GM12873 (cell line): ENCODE measurements around the gene KCTD15.

ENCODE experiments used
- TF ChIP-seq, protein P1 (sequence below): IDR thresholded peaks from 2 replicates; pipeline ENCODE4 v1.5.1; 2012; ENCODE audit warnings: low read depth, mild to moderate bottlenecking, moderate library complexity, low read length, control low read depth; ENCODE audit not compliant: insufficient read depth; ENCODE audit errors: missing control alignments

Gene KCTD15

DNA sequence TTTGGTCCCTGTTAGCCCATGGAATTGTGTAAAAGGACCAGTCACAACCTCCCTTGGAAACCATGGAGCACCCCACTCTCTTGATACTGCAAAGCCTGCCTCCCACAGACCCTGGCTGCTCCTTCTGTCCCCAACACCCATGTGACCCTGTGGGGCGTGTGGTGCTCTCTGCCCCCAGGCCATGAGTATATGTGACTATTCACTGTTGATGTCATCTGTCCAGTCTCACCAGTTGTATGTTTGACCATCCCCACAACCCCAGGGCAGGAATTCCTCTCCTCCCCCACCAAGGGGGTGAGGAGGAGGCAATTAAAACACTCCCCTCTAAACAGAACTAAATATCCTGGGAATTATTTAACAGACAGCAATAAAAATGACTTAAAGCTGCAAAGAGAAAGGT is 35.2 kb downstream of the KCTD15 start:
- TF ChIP-seq, protein P1, sequence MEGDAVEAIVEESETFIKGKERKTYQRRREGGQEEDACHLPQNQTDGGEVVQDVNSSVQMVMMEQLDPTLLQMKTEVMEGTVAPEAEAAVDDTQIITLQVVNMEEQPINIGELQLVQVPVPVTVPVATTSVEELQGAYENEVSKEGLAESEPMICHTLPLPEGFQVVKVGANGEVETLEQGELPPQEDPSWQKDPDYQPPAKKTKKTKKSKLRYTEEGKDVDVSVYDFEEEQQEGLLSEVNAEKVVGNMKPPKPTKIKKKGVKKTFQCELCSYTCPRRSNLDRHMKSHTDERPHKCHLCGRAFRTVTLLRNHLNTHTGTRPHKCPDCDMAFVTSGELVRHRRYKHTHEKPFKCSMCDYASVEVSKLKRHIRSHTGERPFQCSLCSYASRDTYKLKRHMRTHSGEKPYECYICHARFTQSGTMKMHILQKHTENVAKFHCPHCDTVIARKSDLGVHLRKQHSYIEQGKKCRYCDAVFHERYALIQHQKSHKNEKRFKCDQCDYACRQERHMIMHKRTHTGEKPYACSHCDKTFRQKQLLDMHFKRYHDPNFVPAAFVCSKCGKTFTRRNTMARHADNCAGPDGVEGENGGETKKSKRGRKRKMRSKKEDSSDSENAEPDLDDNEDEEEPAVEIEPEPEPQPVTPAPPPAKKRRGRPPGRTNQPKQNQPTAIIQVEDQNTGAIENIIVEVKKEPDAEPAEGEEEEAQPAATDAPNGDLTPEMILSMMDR = no peak

DNA sequence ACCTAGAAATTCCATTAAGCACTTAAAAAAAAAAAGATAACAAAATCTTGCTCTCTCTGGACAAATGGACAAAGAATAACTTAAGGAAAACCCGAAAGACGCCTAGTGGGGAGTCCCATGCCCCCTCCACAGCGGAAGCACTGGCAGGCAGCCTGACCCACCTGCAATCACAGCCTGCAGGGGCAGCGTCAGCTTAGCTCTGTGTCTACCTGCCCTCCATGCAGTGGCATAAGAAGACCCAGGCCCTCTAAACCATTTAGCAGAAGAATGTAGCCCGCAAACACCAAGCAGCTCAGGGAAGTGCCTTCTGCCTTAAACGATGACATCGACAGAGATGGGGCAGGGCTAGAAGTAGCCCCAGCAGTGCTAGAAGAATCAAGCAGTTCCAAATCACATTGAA is 36.0 kb downstream of the KCTD15 start:
- TF ChIP-seq, protein P1 = no peak

DNA sequence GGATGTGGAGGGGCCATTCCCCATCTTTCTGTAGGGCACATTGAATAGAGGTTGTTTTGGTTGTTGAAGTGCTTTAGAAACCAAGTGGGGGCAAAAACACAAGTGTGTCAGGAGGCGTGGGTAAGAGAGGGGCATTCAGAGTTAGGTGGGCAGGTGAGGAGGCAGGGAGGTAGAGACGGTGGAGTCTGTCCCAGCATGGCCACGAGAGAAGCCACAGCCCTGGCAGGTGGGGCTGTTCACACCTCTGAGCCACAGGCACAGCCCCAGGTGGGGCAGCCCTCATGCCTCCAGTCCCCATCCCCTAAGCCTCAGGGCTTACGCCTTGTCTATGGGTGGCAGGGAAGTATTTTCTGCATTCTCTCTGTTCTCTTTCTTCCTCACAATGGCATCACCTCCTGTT is 43.7 kb downstream of the KCTD15 start:
- TF ChIP-seq, protein P1 = no peak

DNA sequence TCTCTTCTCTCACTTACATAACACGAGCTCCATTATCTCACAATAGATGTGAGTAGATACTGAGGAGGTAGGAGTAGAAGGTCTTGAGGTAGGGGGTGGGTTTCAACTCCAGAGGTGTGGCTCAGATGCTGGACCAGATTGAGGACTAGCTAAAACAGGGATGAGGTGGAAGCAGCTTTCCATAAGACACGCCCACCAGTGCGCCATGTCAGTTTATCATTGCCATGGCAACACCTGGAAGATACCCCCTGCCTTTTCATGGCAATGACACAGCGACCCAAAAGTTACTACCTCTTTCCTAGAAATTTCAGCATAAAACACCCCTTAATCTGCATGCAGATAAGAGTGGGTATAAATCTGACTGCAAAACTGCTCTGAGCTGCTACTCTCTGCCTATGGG is 44.1 kb downstream of the KCTD15 start:
- TF ChIP-seq, protein P1 = no peak

DNA sequence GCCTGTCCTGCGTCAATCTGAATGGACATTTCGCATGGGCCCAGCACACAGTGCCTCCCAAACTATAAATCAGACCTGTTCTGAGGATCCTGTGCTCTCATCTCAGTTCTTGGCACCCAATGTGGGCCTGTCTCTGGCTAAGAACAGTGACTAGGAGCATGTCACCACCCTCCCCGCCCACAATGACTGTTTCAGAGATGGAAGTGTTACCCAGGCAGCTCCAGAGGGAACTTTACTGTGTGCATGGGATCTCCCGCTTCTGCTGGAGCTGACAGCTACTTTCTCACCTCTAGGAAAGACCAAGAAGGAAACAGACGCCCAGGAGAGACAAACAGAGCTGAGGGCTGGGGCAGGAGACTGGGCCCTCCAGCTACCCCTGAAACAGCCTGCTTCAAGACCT is 45.0 kb downstream of the KCTD15 start:
- TF ChIP-seq, protein P1 = no peak

DNA sequence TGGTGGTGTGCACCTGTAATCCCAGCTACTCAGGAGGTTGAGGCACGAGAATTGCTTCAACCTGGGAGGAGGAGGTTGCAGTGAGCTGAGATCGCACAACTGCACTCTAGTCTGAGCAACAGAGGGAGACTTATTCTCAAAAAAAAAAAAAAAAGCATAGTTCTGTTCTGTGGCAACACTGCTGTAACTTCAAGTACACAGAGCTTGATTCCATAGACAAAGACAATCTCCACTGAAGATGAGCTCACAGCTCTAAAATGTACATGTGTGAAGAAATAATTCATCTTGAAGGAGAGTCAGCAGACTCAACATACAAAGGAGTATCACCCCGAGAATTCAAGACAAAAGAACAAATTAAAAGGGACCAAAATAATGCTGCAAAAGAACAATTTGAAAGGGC is 47.8 kb downstream of the KCTD15 start:
- TF ChIP-seq, protein P1 = no peak

DNA sequence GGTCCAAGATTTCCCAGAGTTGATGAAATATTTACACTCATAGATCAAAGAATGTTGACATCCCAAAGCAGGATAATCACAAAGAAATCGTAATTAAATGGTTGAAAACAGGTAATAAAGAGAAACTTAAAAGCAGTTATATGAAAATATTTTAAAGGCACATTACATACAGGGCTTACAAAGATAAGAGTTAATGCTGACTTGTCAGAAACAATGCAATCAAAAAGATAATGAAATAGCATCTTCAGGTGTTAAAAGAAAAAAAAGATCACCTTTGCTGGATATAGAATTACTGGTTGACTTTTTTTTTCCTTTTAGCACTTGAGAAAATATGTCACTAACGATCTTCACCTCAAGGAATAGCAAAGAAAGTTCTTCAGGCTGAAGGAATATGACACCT is 48.8 kb downstream of the KCTD15 start:
- TF ChIP-seq, protein P1 = no peak
